ENCODE measurements around the gene CAMKK2. TPM values are rescaled to one million over a fixed set of nuclear protein-coding genes. Genes with fewer than 3 reads are reported as not detected.

CAMKK2 gene
- total RNA-seq, 4 donors from 2014 or later, result 18.4 to 25.8 (median 25.0) TPM

GRCh38 chr12:121252712-121253345 is 43.7 kb downstream of the CAMKK2 start:
- Histone ChIP-seq H3K4me3 (no peak overlapping the region), H3K36me3 (peaks cover 80% of the 10 kb centered on the region), H3K9me3 (no peaks in the 10 kb centered on the region), H3K27me3 (no peaks in the 10 kb centered on the region), H3K4me1 (no peaks in the 10 kb centered on the region), H3K27ac (no peak overlapping the region)
- no peak for DNase-seq (ENCODE audit: low spot score in 2 of 2)
- WGBS, result 86% methylated on average over 9 of the region's 9 CpGs
- TF ChIP-seq POLR2AphosphoS5 (IDR thresholded peaks at IDR 0.05) (no peak), CTCF (IDR thresholded peaks at IDR 0.05) (no peak), POLR2A (IDR thresholded peaks at IDR 0.05) (no peak), EP300 (IDR thresholded peaks at IDR 0.05) (no peak)

DNA sequence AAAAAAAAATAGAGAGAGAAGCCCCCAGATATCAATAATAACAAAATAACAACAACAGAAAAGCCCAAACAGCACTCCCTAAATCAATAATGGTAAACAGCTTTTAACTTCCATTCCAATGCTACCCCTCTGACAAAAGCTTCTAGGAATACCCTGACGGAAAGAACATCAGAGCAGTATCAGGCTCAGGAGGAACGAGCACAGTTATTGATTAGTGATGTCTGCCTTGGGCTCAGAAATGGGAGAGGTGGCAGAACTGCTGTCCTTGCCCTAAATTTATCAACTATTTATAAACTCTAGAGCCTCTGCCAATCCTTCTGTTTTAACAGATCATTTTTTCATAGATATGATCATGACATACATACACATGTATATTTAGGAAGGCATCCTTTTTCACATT is 44.7 kb downstream of the CAMKK2 start:
- peaks cover 81% of the 10 kb centered on the region for H3K36me3 ChIP-seq

GRCh38 chr12:121250359-121250758 is 46.1 kb downstream of the CAMKK2 start:
- Histone ChIP-seq H3K36me3 (peaks cover 78% of the 10 kb centered on the region), H3K9me3 (no peaks in the 10 kb centered on the region), H3K4me3 (no peak overlapping the region), H3K27me3 (no peaks in the 10 kb centered on the region), H3K4me1 (no peaks in the 10 kb centered on the region), H3K27ac (no peak overlapping the region)
- no peak for DNase-seq (ENCODE audit: low spot score in 2 of 2)
- WGBS, result 81% methylated on average over 14 of the region's 14 CpGs
- TF ChIP-seq EP300 (IDR thresholded peaks at IDR 0.05), result no peak
- TF ChIP-seq CTCF (IDR thresholded peaks at IDR 0.05), result no peak
- TF ChIP-seq POLR2A (IDR thresholded peaks at IDR 0.05), result no peak
- TF ChIP-seq POLR2AphosphoS5 (IDR thresholded peaks at IDR 0.05), result no peak

More for the DNA sequence above, 44.7 kb downstream of the CAMKK2 start:
- 50% methylated on average over 2 of the region's 2 CpGs for WGBS
- Histone ChIP-seq H3K27me3 (no peaks in the 10 kb centered on the region), H3K4me1 (no peaks in the 10 kb centered on the region), H3K4me3 (no peak overlapping the region), H3K9me3 (no peaks in the 10 kb centered on the region), H3K27ac (no peak overlapping the region)
- TF ChIP-seq POLR2A (IDR thresholded peaks at IDR 0.05) (no peak), POLR2AphosphoS5 (IDR thresholded peaks at IDR 0.05) (no peak), EP300 (IDR thresholded peaks at IDR 0.05) (no peak), CTCF (IDR thresholded peaks at IDR 0.05) (no peak)
- no peak for DNase-seq (ENCODE audit: low spot score in 2 of 2)

DNA sequence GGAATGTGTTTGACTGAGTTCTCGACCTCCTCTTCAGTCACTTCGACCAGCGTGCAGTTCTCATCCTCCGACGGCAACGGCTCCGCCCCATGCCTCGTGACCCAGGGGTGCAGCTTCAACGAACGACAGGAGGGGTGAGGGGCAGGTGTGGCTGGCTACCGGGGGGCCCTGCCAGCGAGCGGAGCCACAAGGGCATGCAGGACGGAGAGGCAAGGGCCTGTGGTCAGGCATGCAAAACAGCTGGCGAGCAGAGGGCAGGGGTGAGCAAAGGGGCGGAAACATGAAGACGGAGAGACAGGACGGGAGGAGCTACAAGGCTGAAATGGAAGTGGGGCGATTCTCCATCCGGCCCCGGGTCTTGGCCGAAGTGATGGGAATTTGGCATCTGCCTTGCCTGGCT is 47.9 kb downstream of the CAMKK2 start:
- Histone ChIP-seq H3K9me3 (no peaks in the 10 kb centered on the region), H3K27me3 (no peaks in the 10 kb centered on the region), H3K4me3 (no peak overlapping the region), H3K4me1 (no peaks in the 10 kb centered on the region), H3K36me3 (peaks cover 88% of the 10 kb centered on the region), H3K27ac (no peak overlapping the region)
- 94% methylated on average over 20 of the region's 22 CpGs for WGBS
- no peak for TF ChIP-seq EP300 (IDR thresholded peaks at IDR 0.05)
- no peak for TF ChIP-seq CTCF (IDR thresholded peaks at IDR 0.05)
- TF ChIP-seq POLR2AphosphoS5 (IDR thresholded peaks at IDR 0.05), result no peak
- no peak for TF ChIP-seq POLR2A (IDR thresholded peaks at IDR 0.05)
- no peak for DNase-seq (ENCODE audit: low spot score in 2 of 2)

DNA sequence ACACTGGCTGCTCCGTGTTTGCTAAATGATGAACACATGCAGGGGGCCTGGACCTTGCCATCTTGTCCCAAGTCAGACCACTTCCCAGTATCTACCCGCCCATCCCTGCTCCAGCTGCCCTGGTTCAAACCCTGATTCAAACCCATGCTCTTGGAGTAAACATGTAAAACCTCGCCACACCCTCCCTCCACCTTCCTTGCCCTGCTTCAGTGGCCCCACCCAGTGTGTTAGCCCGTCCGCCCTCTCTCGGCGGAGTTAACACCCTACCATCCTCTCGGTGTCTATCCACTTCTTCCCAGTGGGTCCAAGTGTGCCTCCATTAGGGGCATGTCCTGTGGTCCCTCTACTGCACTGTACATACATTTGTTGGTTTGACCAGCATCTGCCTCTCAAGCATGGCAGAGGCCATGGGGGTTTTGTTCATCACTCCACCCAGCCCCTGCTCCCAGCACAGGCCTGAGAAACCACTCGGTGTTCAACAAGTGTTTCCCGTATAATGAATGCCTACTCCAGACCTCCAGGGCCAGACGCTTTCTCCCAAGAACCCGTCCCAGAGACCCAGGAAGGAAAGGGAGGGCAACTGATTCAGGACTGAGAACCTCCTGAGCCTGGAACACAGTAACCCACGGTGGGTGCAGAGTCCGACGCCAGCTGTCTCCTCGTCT is 49.5 kb downstream of the CAMKK2 start:
- Histone ChIP-seq H3K4me1 (no peaks in the 10 kb centered on the region), H3K27ac (no peak overlapping the region), H3K4me3 (no peak overlapping the region), H3K9me3 (no peaks in the 10 kb centered on the region), H3K27me3 (no peaks in the 10 kb centered on the region), H3K36me3 (peaks cover 83% of the 10 kb centered on the region)
- WGBS, result 85% methylated on average over 16 of the region's 16 CpGs
- no peak for DNase-seq (ENCODE audit: low spot score in 2 of 2)
- TF ChIP-seq POLR2AphosphoS5 (IDR thresholded peaks at IDR 0.05), result no peak
- no peak for TF ChIP-seq CTCF (IDR thresholded peaks at IDR 0.05)
- TF ChIP-seq POLR2A (IDR thresholded peaks at IDR 0.05), result no peak
- no peak for TF ChIP-seq EP300 (IDR thresholded peaks at IDR 0.05)

Data from suprapubic skin (tissue), 4 donors.